ENCODE measurements around the gene KRT1. TPM values are rescaled to one million over a fixed set of nuclear protein-coding genes. Genes with fewer than 3 reads are reported as not detected.

The KRT1 gene
- total and polyA plus RNA-seq, 7 donors, result not detected

GRCh38 chr12:52630599-52631200 lies 49.5 kb downstream of the KRT1 start:
- TF ChIP-seq EP300 (IDR thresholded peaks at IDR 0.05), result no peak
- TF ChIP-seq POLR2AphosphoS5 (IDR thresholded peaks at IDR 0.05), result no peak
- no peak for TF ChIP-seq CTCF (IDR thresholded peaks at IDR 0.05)
- TF ChIP-seq POLR2A (IDR thresholded peaks at IDR 0.05), result no peak
- Histone ChIP-seq H3K36me3 (no peaks in the 10 kb centered on the region), H3K4me3 (no peak overlapping the region), H3K27me3 (no peaks in the 10 kb centered on the region), H3K9me3 (no peaks in the 10 kb centered on the region), H3K4me1 (peaks cover 0 to 17% (median 3%) of the 10 kb centered on the region in 4 donors), H3K27ac (no peak overlapping the region)
- intact Hi-C loops (cut with DNase I), result no loop called here
- no peak for DNase-seq
- WGBS, 2 donors, result 63 to 66% methylated on average over 4 of the region's 4 CpGs

GRCh38 chr12:52630008-52630500 lies 50.2 kb downstream of the KRT1 start:
- no peak for DNase-seq
- no peaks in the 10 kb centered on the region for H3K36me3 ChIP-seq
- H3K27me3 ChIP-seq, result no peaks in the 10 kb centered on the region
- intact Hi-C loops (cut with DNase I), result no loop called here
- TF ChIP-seq POLR2A (IDR thresholded peaks at IDR 0.05) (no peak), EP300 (IDR thresholded peaks at IDR 0.05) (no peak), POLR2AphosphoS5 (IDR thresholded peaks at IDR 0.05) (no peak), CTCF (IDR thresholded peaks at IDR 0.05) (no peak)
- no peak overlapping the region for H3K4me3 ChIP-seq
- H3K27ac ChIP-seq, result no peak overlapping the region
- WGBS, 2 donors, result 71 to 78% methylated on average over 7 of the region's 7 CpGs
- peaks cover 0 to 16% (median 3%) of the 10 kb centered on the region in 4 donors for H3K4me1 ChIP-seq
- H3K9me3 ChIP-seq, result no peaks in the 10 kb centered on the region

- H3K9me3 ChIP-seq, result no peaks in the 10 kb centered on the region
- H3K4me3 ChIP-seq, result no peak overlapping the region
- WGBS, 2 donors, result 82 to 84% methylated on average over 12 of the region's 12 CpGs
- TF ChIP-seq CTCF (IDR thresholded peaks at IDR 0.05), result no peak
- TF ChIP-seq POLR2AphosphoS5 (IDR thresholded peaks at IDR 0.05), result no peak
- TF ChIP-seq POLR2A (IDR thresholded peaks at IDR 0.05), result no peak
- no peak for TF ChIP-seq EP300 (IDR thresholded peaks at IDR 0.05)
- H3K36me3 ChIP-seq, result no peaks in the 10 kb centered on the region
- H3K27ac ChIP-seq, result no peak overlapping the region
- no peak for DNase-seq
- no peaks in the 10 kb centered on the region for H3K27me3 ChIP-seq
- H3K4me1 ChIP-seq, result peaks cover 0 to 12% (median 2%) of the 10 kb centered on the region in 4 donors
- intact Hi-C loops (cut with DNase I), result no loop called here
Measured at GRCh38 chr12:52629281-52630007, 50.8 kb downstream of the KRT1 start.

GRCh38 chr12:52628841-52629240 lies 51.4 kb downstream of the KRT1 start:
- WGBS, 2 donors, result 76 to 81% methylated on average over 2 of the region's 2 CpGs
- Histone ChIP-seq H3K9me3 (no peaks in the 10 kb centered on the region), H3K4me1 (peaks cover 0 to 7% (median 0%) of the 10 kb centered on the region in 4 donors), H3K36me3 (no peaks in the 10 kb centered on the region), H3K27me3 (no peaks in the 10 kb centered on the region), H3K4me3 (no peak overlapping the region), H3K27ac (no peak overlapping the region)
- DNase-seq, result no peak
- TF ChIP-seq POLR2AphosphoS5 (IDR thresholded peaks at IDR 0.05) (no peak), CTCF (IDR thresholded peaks at IDR 0.05) (no peak), POLR2A (IDR thresholded peaks at IDR 0.05) (no peak), EP300 (IDR thresholded peaks at IDR 0.05) (no peak)
- intact Hi-C loops (cut with DNase I), result no loop called here
